Measurements from ENCODE around the gene TLE5.
"Not testable (repeated sequence)": the region's sequence is repeated elsewhere in the genome, so short reads cannot be mapped to it uniquely, and the experiment has no call there.

TLE5 gene

DNA sequence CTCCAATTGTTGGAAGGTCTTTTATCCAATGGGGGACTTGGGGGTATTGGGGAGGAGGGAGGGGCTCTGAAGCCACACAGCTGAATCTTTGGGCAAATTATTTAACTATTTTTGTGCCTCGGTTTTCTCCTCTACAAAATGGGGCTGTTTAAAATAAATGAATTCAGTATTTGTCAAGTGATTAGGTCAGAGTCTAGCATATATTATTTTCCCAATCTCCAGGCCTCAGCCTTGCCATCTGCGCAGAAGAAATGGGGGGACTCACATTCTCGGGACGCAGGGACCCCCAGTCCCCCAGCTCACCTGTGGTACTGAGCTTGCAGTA, 1.5 kb downstream of the TLE5 start:
- DNase-seq: no peak

DNA sequence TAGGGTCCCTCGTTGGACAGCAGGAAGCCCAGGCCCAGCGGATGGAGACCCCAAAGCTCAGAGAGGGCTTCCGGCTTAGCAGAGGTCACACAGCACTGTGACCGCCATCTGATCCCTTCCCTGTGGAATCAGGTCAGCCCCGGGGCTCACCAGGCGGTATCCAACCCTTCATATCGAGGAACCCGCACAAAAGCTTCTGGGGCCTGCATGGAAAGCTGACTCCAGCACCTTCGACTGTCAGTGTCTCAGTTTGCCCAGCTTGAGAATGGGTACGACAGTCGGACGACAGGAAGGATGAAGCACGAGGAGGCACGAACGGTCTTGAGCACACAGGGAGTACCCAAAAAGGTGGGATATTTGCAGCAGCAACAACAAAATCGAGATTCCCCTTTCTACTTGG, 2.6 kb downstream of the TLE5 start:
- DNase-seq: no peak

DNA sequence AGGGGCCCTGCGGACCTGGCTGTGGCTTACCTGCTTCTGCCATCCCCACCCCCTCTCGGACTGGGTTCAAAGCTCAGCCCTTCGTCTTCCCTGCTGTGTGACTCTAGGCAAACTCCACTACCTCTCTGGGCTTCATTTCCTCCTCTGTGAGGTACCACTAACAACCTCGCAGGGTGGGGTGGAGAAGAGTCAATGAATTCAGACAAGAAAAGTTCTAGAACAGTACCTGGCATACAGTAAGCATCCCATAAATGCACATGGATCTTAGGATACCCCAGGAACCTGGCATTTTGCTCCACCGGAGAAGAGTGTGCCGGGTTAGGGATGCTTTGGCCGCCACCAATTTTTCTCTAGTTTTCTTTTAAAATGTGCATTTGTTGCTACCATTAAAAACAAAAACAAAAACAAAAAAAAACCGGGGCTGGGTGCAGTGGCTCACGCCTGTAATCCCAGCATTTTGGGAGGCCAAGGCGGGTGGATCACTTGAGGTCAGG, 3.4 kb downstream of the TLE5 start:
- no peak for DNase-seq

DNA sequence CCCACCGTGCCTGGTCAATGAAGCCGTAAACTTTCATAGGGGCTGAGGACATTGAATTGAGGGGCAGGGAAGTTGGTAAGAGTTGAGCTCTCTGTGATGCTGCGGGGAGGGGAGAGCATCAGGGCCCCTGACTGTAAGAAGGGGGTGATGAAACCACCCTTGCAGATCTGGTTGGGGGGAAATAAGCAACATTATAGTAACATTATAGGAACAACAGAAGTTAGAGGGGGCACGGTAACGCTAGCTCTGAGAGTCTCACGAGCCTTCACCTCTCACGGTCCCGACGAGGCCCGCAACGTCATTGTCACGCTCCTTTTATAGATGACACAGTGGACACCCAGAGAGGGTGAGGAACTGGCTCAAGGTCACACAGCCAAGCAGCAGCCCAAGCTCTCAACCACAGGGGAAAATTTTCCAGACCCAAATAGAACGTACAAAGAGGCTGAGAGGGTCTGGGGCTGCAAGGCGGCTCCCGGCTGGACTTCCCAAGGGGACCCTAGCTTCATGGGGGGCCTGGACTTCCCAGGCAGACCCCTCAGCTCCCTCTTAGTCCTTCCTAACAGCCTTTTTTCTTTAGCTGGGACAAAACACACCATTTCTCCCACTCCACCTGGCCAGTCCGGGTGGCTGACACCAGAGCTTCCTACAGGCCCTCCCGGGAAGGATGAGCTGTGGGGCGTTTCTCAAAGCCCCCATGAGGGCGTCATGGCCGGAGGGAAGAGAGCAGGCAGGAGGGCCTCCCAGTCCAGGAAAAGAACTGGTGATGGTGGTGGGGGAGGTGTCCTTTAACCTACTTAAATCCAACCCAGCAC, 4.1 kb downstream of the TLE5 start:
- DNase-seq: no peak

DNA sequence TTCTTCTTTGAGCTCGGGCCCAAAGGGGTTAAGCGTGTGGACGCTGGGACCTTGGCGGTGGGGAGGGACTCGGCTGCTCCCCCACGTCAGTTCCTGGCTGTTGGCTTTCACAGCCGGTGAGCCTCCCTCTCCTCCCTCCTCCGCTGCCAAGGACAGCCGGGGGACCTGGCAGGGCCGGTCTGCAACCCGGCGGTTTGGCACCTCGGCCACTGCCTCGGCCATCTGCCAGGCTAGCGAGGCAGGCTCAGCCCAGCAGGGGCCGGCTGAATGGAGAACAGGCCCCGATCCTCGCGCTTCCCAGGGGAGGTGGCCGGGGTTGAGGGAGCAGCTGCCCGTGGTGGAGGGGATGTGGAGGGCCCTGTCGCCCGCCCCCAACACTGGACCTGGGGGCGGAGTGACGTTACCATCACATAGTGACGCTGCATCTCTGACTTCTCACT, 5.0 kb downstream of the TLE5 start:
- DNase-seq: no peak

DNA sequence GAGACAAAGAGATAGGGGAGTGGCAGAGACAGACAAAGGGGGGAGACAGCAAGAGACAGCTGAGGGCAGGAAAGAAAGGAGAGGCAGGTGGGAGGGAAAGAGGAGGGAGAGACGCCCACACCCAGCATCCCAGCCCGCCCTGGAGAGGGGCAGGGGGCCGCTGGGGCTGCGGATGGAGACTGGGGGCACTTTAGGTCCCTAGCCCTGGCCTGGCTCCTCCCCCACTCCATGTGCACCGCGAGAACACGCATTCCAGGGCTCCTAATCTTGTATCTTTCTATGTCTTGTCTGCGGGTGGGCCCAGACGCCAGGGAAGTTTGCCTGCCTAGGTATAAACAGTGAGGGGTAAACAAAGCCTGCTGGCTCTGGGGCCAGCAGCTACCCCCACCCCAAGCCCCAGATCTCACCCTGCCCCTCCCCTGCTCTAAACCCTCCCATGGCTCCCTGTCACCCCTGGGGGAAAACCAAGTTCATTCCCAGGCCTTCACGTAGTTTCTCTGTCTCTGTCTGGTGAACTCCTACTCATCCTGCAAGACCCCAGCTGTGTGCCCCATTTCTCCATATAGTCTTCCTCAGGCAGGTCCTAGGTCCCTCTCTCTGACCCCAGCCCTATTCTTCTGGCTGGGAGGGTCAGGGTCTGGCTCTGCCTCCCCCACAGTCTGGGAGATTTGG, 5.7 kb downstream of the TLE5 start:
- DNase-seq: no peak

DNA sequence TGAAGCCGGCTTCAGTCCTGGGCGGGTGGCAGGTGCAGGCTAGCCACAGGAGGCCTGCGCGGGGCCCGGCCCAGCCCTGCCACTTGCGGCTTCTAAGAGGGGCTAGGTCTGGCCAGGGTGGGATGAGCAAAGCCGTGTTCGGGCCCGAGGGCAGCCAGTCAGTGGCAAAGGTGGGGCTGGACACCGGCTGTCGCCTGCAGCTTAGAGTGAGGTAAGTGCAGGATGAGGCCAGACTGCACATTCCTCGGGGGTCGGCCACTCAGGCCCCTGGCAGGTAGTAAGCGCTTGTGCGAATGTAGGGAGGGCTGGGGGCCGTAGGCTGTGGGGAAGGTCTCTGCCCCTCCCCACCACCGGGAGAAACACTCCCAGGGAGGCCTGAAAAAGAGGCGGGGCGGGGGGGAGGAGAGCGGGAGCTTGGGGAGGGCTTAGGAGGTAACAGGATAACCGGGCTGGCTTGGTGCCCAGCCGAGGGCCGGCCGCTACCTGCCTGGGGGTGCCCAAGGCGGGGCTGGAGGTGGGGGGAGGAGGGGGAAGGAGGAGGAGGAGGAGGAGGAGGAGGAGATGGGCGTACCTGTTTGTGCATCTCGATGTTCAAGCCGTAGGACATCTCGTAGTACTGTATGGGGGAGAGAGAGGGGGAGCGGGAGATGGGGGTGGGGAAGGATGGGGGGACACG, 6.4 kb downstream of the TLE5 start:
- no peak for DNase-seq

DNA sequence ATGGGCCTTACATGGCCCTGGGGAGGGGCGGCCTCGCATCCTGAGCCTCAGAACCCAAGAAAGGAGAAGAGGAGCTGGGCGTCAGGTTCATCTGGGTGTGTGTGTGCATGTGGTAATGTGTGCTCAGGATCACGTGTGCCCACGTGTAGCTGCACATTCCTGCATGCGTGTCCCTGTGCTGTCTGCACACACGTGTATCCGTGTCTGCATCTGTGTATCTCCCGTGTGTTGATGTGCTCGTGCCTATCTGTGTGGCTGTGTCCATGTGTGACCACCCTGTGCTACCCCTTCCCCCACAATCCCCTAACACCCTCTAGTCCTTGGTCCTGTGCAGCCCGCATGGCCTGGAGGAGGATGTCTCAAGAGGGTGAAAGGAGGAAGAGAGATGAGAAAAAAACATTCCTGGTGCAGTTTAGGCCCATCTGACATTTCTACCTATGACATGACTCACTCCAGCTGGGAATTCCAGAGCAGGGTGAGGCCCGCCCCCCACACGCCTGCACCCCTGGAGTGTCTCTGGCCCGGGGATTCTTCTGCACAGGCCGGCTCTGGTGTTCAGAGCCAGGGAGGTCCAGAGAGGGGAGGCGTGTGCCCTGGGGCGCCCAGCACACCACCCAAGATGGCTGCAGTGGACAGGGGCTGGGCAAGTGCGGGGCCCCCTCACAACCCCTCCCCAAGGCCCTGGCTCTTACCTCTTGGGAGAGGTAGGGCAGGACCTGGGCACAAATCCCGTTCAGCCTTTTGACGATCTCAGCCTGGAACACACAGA, 7.1 kb downstream of the TLE5 start:
- no peak for DNase-seq

DNA sequence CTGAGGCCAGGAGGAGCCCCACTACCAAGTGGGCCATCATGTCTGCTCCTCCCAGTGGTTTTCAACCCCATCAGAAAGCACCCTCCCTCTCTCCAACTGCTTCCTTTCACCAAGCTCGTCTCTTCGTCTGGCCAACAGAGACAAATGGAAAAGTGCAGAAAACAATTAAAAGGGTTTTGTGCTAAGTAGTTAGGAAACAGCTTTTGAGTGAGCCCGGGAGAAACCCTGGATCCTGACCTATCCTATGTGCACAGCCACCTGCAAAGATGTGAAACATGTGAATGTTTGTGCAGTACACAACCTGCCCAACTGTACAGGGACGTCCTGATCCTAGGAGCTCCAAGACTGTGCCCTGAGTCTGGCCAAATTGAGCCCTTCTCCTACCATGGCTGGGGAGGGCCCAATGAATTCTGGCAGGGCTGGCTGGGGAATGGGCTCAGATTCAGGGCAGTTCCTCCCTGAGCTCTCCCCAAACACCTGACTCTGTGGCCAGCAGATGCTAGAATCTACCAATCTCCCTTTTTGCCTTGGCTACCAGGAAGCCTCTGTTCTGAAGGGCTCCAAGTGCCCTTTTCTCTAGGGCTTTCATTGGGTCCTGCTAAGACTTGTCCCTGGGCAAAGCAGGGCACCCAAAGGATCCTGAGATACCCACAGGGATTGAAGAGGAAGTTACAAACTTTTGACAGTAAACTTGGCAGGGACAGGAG, 7.9 kb downstream of the TLE5 start:
- no peak for DNase-seq

DNA sequence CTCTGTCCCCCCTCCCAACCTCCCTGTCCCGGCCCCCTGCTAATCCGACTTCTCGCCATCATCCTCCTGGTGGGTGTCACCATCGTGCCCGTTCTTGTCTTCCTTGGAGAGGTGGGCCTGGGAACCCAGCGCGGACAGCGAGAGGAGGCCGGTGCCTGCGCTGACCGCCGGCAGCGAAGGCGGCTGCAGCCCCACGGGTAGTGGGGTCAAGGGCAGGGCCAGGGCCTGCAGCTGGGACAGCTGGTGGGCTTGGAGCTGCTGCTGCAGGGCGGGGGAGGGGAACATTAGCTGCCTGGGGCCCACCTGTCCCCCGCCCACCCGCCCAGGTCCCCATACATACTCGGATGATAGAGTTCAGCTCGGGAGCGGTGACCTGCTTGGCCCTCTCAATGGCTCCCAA, 8.5 kb downstream of the TLE5 start:
- DNase-seq: no peak

DNA sequence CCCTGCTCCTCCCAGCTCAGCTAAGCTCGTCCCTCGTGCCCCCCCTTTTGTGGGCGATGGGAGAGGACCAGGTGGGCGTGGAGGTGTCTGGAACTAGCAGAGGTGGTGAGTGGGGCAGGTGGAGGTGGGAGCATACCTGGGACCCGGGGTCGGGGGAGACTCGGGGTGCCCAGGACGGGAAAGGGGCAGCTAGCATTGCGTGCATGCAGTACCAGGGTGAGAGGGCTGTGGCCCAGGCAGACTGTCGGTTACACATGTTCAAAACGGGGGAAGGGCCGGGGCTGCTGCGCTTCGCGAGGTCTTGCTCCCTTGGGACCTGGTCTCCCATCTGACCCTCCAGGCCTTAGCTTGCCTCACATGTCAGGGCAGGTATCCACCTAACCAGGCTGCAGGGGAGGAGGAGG, 9.1 kb downstream of the TLE5 start:
- peak in 1 of 2 donors; percentile 31 for DNase-seq

DNA sequence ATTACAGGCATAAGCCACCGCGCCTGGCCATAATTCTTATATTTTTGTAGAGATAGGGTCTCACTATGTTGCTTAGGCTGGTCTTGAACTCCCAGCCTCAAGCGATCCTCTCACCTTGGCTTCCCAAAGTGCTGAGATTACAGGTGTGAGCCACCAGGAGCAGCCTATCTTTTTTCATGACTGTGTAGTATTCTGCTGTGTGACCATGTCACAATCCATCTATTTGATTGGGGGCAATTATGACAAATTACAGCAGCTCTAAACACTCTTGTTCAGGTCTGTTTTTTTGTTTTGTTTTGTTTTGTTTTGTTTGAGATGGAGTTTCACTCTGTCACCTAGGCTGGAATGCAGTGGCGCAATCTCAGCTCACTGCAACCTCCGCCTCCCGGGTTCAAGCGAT, 12.3 kb downstream of the TLE5 start:
- DNase-seq: not testable (repeated sequence)

DNA sequence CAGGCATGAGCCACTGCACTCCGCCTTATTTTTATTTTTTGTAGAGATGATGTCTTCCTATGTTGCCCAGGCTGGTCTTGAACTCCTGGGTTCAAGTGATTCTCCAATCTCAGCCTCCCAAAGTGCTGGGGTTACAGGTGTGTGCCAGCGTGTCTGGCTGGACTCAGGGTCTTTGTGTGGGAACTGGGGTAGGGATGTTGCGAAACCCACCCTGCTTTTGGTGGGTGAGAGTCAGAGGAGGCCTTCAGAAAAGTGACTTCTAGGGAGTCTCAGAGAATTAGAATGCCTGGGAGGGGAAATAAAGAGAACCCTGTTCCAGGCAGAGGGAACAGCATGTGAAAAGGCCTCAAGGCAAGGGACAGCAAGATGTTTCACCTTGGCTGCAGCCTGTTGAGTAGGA, 13.2 kb downstream of the TLE5 start:
- no peak for DNase-seq

DNA sequence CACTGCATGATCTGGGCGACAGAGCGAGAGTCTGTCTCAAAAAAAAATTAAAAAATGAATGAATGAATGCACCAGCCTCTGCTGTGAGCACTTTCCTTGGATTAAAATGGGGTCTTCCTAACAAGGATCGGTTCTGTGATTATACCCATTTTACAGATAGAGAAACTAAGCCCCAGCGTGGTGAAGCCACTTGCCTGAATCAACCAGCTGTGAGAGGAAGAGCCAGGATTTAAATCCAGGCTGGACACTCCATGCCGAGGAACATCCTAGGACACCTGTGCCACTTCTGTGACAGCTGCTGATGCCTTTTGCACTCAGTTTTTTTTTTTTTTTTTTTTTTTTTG, 14.1 kb downstream of the TLE5 start:
- no peak for DNase-seq

DNA sequence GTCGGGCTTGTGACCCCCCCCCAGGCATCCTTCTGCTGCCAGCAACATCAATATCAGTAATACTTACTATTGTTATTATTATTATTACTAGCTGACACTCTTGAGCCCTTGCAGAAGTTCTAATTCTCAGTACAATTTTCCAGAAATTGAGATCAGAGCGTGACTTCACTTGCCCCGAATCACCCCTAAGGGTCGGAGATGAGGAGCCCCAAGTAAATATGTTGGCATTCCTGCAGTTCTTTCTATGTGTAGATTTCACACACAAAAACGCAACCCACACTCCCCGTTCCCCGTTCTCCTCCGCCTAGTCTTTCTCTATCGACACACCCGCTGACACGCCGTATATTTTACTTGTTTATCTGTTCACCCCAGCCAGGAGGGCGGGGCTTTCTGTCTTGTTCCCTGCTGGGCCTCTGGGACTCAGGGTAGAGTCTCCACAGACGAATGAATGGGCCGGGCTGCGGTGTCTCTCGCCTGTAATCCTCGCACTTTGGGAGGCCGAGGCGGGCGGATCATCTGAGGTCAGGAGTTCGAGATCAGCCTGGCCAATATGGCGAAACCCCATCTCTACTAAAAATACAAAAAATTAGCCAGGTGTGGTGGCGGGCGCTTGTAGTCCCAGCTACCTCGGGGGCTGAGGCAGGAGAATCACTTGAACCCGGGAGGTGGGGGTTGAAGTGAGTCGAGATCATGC, 14.7 kb downstream of the TLE5 start:
- peak; percentile 69 to 70 for DNase-seq

DNA sequence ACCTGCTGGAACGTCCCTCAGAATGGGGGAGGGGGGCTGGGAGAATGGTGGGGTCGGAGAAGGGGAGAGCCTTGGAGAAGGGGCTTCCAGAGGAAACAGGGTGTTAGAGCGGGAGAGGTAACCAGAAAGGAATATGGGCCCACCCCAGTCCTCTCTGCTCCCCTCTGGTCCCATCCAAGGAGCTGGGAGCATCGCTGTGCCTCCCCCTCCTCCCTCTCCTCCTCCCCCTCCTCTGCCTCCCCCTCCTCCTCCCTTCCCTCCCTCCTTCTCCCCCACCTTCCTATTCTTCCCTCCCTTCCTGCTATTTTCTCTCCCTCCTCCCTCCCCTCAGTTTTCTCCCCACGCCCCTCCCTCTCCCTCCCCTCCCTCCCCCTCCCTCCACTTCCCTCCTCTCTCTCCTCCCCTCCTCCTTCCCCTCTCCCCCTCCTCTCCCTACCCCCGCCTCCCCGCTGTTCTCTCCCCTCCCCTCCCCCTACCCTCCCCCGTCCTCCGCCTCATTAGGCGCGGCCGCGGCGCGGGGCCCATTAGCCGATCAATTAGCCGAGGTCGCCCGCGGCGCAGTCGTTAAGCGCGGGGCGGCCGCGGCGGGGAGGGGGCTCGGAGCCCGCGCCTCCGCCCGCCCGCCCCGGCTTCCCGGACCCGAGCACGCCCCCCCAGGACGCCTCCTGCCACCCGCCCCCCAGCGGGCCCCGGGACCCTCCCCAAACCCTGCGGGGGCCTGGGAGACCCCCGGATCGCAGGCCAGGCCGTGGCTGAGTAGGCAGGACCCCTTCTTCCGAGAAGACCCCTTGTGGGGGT, 15.4 kb downstream of the TLE5 start:
- DNase-seq: no peak

DNA sequence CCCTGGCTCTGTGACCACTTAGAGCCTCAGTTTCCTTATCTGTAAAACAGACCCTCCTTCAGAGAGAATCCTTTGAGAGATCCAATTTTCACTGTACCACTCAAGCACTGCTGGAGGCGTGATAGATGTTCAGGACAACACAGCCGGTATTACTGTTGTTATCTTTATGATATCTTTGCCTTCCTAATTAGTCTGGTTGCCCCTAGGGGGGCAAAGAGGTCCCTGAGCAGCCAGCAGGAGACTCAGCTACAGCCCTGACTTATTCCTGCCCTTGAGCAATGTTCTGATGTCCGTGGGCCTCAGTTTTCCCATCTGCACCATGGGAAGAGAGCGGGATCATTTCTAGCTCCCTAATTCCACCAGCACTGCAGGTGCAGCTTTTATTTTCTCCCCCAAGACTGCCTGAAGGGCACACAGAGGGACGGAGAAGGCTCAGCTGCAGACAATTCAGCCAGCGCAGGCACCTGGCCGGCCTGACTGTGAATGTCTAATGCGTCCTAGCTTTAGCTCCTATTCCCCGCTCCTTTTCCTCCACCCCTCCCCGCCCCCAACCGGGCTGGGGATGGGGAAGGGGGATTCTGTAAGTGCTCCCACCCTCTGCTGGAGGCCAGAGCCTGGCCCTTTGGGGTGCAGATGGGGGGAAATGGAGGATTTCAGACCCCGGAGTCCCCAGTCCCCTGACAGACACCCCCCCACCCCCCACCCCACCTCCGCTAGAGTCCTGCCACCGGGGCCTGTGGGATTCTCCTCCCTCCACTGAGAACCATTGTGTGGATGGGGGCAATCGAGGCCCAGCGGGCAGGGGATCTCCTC, 16.2 kb downstream of the TLE5 start:
- DNase-seq: no peak

DNA sequence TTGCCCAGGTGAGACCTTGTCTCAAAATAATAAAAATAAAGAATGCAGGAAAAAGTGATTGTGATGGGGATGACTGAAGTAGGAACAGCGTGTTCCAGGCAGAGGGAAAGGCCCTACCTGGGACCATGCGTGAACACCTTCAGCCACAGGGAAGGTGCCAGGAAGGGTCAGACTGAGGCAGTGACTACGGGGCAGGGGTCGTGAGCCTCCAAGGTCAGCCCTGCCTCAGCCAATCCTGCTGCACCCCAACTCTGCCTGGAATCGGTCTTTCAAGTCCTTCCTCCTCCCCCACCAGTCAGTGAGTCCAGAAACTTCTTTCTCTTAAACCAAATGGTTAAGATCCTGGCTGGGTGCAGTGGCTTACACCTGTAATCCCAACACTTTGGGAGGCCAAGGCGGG, 17.1 kb downstream of the TLE5 start:
- no peak for DNase-seq

DNA sequence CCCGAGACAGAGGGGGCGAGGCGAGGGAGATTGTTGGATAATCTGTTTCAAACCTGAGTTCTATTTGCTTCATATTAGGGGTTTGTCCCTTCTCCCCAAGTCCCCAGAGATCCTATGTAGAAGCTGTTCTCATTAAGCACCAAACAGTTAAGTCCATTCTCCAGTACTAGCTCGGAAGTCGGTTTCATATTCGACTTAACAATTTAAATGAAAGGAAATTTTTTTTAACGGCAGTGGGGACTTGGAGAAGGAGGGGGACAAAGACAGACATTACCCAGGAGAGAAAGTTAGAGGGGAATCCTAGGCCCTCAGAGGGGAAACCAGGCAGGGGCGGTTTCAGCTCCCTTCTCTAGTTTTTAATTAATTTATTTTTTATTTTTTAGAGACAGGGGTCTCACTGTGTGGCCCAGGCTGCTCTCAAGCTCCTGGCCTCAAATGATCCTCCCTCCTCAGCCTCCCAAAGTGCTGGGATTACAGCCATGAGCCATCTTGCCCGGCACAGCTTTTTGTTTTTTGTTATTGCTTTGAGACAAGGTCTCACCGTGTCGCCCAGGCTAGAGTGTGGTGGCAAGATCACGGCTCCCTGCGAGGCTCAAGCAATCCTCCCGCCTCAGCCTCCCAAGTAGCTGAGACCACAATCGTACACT, 19.6 kb downstream of the TLE5 start:
- no peak for DNase-seq

Data from activated CD4-positive, alpha-beta T cell treated with anti-CD3 and anti-CD28 coated beads for 4 hours (primary cell).